Gastroesophageal sphincter (tissue), 4 donors: Measurements from ENCODE around the gene MCM3. TPM values are rescaled to one million over a fixed set of nuclear protein-coding genes. Genes with fewer than 3 reads are reported as not detected.

Source experiments
- ATAC-seq: fragments of 150-250 bp; one replicate; pipeline ENCODE4 v1.9.1; 2016; ENCODE audit warnings: mild to moderate bottlenecking, moderate library complexity
- H3K27ac ChIP-seq, 4 donors: fragments of 200-600 bp; sonication (generic) in 3 of 4; 1 replicate in 3 of 4; 2 replicates in 1 of 4; pipeline ENCODE4 v1.5.1; 2016 to 2019
- H3K27me3 ChIP-seq: fragments of 200-600 bp; sonication (generic); one replicate; pipeline ENCODE4 v1.5.1; 2019
- H3K36me3 ChIP-seq, 2 donors: fragments of 200-600 bp; sonication (generic); one replicate each; pipeline ENCODE4 v1.5.1; 2019; ENCODE audit warnings: control low read depth in 1 of 2
- H3K4me1 ChIP-seq, 3 donors: fragments of 200-600 bp; sonication (generic); 1 replicate in 2 of 3; 2 replicates in 1 of 3; pipeline ENCODE4 v1.5.1; 2016 to 2019; ENCODE audit warnings: control low read depth in 2 of 3
- H3K4me3 ChIP-seq, 2 donors: fragments of 200-600 bp; sonication (generic); one replicate each; pipeline ENCODE4 v1.5.1; 2019; ENCODE audit warnings: mild to moderate bottlenecking in 1 of 2, moderate library complexity in 1 of 2
- H3K9me3 ChIP-seq, 3 donors: fragments of 200-600 bp; sonication (generic); one replicate each; pipeline ENCODE4 v1.5.1; 2017 to 2019; ENCODE audit warnings: control low read depth in 2 of 3
- EP300 ChIP-seq: sonication (generic); formaldehyde crosslinking; IDR thresholded peaks from one replicate; pipeline ENCODE4 v1.6.1; 2017; ENCODE audit warnings: antibody characterized with exemption, mild to moderate bottlenecking
- POLR2A ChIP-seq, 2 donors: fragments of 450-650 bp; IDR thresholded peaks; one replicate each; pipeline ENCODE4 v1.6.1; 2017; ENCODE audit warnings: antibody characterized with exemption in 2 of 2, mild to moderate bottlenecking in 2 of 2, moderate library complexity in 1 of 2
- POLR2AphosphoS5 ChIP-seq: sonication (generic); formaldehyde crosslinking; IDR thresholded peaks from one replicate; pipeline ENCODE4 v1.6.1; 2017; ENCODE audit warnings: antibody characterized with exemption
- WGBS, 2 donors: methylation state at CpG; one replicate each; pipeline ENCODE4 v1.1.5; 2018; ENCODE audit warnings: low coverage in 1 of 2; 5-methylcytosine and 5-hydroxymethylcytosine counted together
- total RNA-seq, 4 donors: library from RNA; depleted of rRNA; stranded (reverse); fragments of >200 nt; gene quantifications; one replicate each; pipeline ENCODE4 v1.1.0, GENCODE V29; 2016
- TF ChIP-seq, protein P1 (sequence below), 4 experiments: fragments of 200-600 bp in 2 of 4; fragments of 450-650 bp in 2 of 4; sonication (generic) in 1 of 4; IDR thresholded peaks; one replicate each; pipeline ENCODE4 v1.5.1; 2017 to 2019; ENCODE audit warnings: antibody characterized with exemption in 4 of 4, mild to moderate bottlenecking in 2 of 4, moderate library complexity in 2 of 4

The MCM3 gene
- total RNA-seq, 4 donors from 2014 or later, result 36.1 to 53.3 (median 45.4) TPM

DNA sequence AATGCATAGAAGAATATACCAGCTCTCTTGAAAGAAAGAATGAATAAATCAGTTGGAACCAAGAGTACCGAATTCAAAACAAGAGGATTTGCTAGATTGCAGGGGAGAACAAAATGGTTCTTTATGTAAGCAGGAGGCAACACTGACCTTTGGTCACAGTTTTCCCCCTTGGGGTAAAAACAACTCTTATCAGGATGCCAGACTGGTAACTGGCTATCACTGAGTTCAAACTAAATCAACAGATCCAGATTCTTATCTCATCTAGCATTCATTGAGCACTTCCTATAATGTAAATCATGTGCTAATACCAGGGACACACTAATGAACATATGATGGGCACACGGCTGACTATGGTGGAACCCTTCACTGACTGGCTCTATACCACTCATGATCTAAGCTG, 35.5 kb downstream of the MCM3 start:
- no peaks in the 10 kb centered on the region for H3K9me3 ChIP-seq
- no peak for ATAC-seq
- no peaks in the 10 kb centered on the region for H3K4me1 ChIP-seq
- H3K36me3 ChIP-seq, result no peaks in the 10 kb centered on the region
- 83 to 90% methylated on average over 2 of the region's 2 CpGs for WGBS, 2 donors
- TF ChIP-seq, protein P1, sequence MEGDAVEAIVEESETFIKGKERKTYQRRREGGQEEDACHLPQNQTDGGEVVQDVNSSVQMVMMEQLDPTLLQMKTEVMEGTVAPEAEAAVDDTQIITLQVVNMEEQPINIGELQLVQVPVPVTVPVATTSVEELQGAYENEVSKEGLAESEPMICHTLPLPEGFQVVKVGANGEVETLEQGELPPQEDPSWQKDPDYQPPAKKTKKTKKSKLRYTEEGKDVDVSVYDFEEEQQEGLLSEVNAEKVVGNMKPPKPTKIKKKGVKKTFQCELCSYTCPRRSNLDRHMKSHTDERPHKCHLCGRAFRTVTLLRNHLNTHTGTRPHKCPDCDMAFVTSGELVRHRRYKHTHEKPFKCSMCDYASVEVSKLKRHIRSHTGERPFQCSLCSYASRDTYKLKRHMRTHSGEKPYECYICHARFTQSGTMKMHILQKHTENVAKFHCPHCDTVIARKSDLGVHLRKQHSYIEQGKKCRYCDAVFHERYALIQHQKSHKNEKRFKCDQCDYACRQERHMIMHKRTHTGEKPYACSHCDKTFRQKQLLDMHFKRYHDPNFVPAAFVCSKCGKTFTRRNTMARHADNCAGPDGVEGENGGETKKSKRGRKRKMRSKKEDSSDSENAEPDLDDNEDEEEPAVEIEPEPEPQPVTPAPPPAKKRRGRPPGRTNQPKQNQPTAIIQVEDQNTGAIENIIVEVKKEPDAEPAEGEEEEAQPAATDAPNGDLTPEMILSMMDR (IDR thresholded peaks at IDR 0.05), result no peak
- TF ChIP-seq POLR2AphosphoS5 (no peak), EP300 (no peak), POLR2A (IDR thresholded peaks at IDR 0.05) (no peak)
- H3K4me3 ChIP-seq, result no peak overlapping the region
- H3K27me3 ChIP-seq, result peaks cover 22% of the 10 kb centered on the region
- no peak overlapping the region for H3K27ac ChIP-seq

DNA sequence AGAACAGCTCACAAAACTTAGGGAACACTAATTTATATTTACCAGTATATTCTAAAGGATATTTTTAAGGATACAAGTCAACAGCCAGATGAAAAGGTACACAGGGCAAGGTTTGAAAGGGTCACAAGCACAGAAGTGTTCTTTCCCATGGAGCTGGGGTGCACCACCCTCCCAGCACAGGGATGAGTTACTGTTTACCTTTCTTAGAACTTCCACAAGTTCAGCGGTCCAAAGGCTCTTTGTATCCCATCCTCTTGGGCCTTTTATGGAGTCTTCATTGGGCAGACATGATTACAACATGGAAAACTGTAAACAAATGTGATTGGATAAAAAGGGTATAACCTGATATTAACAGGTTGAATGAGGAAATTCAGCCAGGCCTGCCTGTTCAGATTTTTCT, 39.1 kb downstream of the MCM3 start:
- Histone ChIP-seq H3K4me3 (no peak overlapping the region), H3K27ac (no peak overlapping the region), H3K9me3 (no peaks in the 10 kb centered on the region), H3K27me3 (peaks cover 13% of the 10 kb centered on the region), H3K36me3 (no peaks in the 10 kb centered on the region), H3K4me1 (no peaks in the 10 kb centered on the region)
- no peak for ATAC-seq
- TF ChIP-seq POLR2AphosphoS5 (no peak), POLR2A (IDR thresholded peaks at IDR 0.05) (no peak), EP300 (no peak)
- TF ChIP-seq, protein P1 (IDR thresholded peaks at IDR 0.05), result no peak
- WGBS, 2 donors, result 80 to 100% methylated on average over 1 of the region's 1 CpG

DNA sequence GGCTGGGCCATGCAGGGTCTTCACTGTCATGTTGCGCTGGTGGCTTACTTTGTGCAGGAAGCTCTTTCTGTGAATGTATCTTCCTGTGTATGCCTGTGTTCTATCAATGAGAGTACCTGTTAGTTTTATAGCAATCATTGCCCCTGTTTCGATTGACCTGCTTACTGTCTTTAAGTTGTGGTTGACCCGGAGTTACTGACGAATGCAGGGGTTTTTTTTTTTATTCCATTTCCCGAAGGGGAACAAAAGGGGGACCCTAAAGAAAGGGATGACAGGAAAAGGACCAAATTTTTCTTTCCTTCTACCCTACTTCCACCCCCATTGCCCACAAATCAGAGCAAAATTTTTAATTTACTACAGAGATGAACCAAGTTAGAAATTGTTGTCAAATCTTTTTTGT, 40.1 kb downstream of the MCM3 start, which contains the start of gene IL17F:
Gene IL17F, minus strand, starts transcription at position 101 of the 400 bp plus-strand sequence. Its CDS starts 71 bp downstream, at position 30.
- 80 to 88% methylated on average over 5 of the region's 5 CpGs for WGBS, 2 donors
- H3K27ac ChIP-seq, result no peak within 1 kb of the TSS
- no peak within 1 kb of the TSS for H3K4me3 ChIP-seq
- no peaks in the 10 kb centered on the region for H3K36me3 ChIP-seq
- TF ChIP-seq POLR2AphosphoS5 (no peak), EP300 (no peak), POLR2A (IDR thresholded peaks at IDR 0.05) (no peak)
- TF ChIP-seq, protein P1 (IDR thresholded peaks at IDR 0.05), result no peak
- peaks cover 8% of the 10 kb centered on the region for H3K27me3 ChIP-seq
- H3K4me1 ChIP-seq, result no peaks in the 10 kb centered on the region
- no peak for ATAC-seq
- H3K9me3 ChIP-seq, result no peaks in the 10 kb centered on the region

DNA sequence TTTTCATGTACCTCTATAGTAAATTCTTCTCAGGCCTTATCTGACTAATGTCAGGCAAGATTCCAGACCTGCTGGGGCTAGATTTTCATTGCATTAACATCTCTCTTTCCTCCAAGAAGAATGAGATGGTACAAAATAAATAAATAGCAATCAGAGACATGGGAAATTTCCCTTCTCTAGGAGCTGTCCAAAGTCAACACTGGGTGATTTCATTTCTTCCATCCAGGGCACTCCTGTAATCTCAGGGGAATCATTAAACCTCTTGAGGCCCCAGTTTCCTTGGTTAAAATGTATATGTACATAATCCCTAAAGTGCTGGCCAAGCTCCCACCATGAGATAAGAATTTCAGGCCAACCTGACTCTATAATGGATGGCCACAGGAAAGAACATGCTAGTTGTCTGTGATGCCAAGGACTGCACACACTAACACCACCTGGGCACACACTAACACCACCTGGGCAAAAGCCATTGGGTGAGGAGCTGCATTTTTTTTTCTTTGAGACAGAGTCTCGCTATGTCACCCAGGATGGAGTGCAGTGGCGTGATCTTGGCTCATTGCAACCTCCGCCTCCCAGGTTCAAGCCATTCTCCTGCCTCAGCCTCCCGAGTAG, 41.2 kb downstream of the MCM3 start:
- Histone ChIP-seq H3K27ac (no peak overlapping the region), H3K4me1 (no peaks in the 10 kb centered on the region), H3K36me3 (no peaks in the 10 kb centered on the region), H3K4me3 (no peak overlapping the region), H3K9me3 (no peaks in the 10 kb centered on the region), H3K27me3 (peaks cover 6% of the 10 kb centered on the region)
- 90 to 93% methylated on average over 4 of the region's 4 CpGs for WGBS, 2 donors
- no peak for ATAC-seq
- TF ChIP-seq POLR2A (IDR thresholded peaks at IDR 0.05), result no peak
- TF ChIP-seq, protein P1 (IDR thresholded peaks at IDR 0.05), result no peak
- TF ChIP-seq POLR2AphosphoS5, result no peak
- no peak for TF ChIP-seq EP300

DNA sequence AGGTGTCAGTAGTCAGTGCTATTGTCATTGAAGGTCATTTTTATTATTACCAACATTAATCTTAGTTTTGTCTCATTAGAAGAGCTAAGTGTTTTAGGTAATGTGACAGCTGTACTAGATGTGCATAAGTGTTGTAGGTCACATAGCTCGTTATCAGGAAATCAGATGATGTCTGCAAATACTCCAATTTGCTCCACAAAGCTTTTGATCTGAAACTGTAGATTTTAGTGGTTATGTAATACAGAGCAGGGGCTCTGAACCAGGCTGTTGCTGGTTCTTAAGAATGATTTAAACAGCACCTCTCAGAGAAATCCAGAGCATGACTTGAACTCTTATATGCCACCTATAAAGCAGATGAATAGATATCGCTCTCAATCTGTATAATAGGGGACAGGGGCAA, 42.7 kb downstream of the MCM3 start:
- no peak for TF ChIP-seq EP300
- no peak for TF ChIP-seq POLR2A (IDR thresholded peaks at IDR 0.05)
- TF ChIP-seq, protein P1 (IDR thresholded peaks at IDR 0.05), result no peak
- TF ChIP-seq POLR2AphosphoS5, result no peak
- ATAC-seq, result no peak
- H3K4me1 ChIP-seq, result no peaks in the 10 kb centered on the region
- no peaks in the 10 kb centered on the region for H3K9me3 ChIP-seq
- WGBS, 2 donors, result 73 to 93% methylated on average over 1 to 2 of the region's 2 CpGs
- H3K36me3 ChIP-seq, result no peaks in the 10 kb centered on the region
- H3K27ac ChIP-seq, result no peak overlapping the region
- H3K27me3 ChIP-seq, result peaks cover 6% of the 10 kb centered on the region
- no peak overlapping the region for H3K4me3 ChIP-seq
